GM10248 (cell line): ENCODE measurements around the gene WNK4.
A peak's percentile ranks its signal among the peaks of the same experiment; 100 is the strongest.

Source experiments
- CTCF ChIA-PET: fragments of 300-600 bp; sonication (Branson Sonifier 250); formaldehyde crosslinking; extraction: SDS; loops from one replicate; lab custom pipeline; 2021; ENCODE audit warnings: antibody characterized with exemption; lab: Yijun Ruan, JAX
- POLR2A ChIA-PET: fragments of 350-650 bp; sonication (Branson Sonifier 250); formaldehyde crosslinking; extraction: SDS; loops from one replicate; lab custom pipeline; 2020; ENCODE audit warnings: antibody characterized with exemption; lab: Yijun Ruan, JAX
- DNase-seq: peaks from one replicate; pipeline ENCODE4 v3.0.0; 2012; ENCODE audit errors: extremely low spot score
- CTCF ChIP-seq: IDR thresholded peaks from 2 replicates; pipeline ENCODE4 v1.5.1; 2012; ENCODE audit warnings: mild to moderate bottlenecking, low read depth; ENCODE audit errors: extremely low read depth, missing control alignments, control extremely low read depth

Gene WNK4

GRCh38 chr17:42841975-42842685 is 61.7 kb downstream of the WNK4 start:
- ChIA-PET CTCF (interaction anchor here (1.1 to 2.7 kb wide), 7 partner anchors 9 to 156 kb away, joined by 3 to 26 read pairs (median 6); partner anchors contain the start of genes BECN1, PSME3 and RPL27), POLR2A (no interaction called here)
- DNase-seq, result no peak
- no peak for TF ChIP-seq CTCF

- POLR2A ChIA-PET, result no interaction called here
- TF ChIP-seq CTCF, result peak; percentile 64
- DNase-seq, result no peak
- CTCF ChIA-PET, result interaction anchor here (0.6 to 2.7 kb wide), 10 partner anchors 10 to 164 kb away, joined by 3 to 26 read pairs (median 4); partner anchors contain the start of genes BECN1, PSME3, PTGES3L and RPL27
Measured at GRCh38 chr17:42843358-42843934, 63.0 kb downstream of the WNK4 start.

GRCh38 chr17:42844271-42844670 is 63.9 kb downstream of the WNK4 start, which contains the start of gene AOC2:
Gene AOC2, plus strand, starts transcription at chr17:42844580. Its CDS starts 47 bp downstream, at chr17:42844627.
- ChIA-PET CTCF (interaction anchor here (1.4 to 3.2 kb wide), 4 partner anchors 9 to 154 kb away, joined by 4 to 26 read pairs (median 12); partner anchors contain the start of genes BECN1, PSME3 and RPL27), POLR2A (no interaction called here)
- DNase-seq, result no peak
- TF ChIP-seq CTCF, result no peak

GRCh38 chr17:42844761-42845555 is 64.5 kb downstream of the WNK4 start:
- POLR2A ChIA-PET, result interaction anchor here (1.3 kb wide), 1 partner anchor 11 kb away, joined by 3 read pairs; no protein-coding TSS in a partner anchor
- DNase-seq, result no peak
- CTCF ChIA-PET, result interaction anchor here (0.6 to 3.2 kb wide), 6 partner anchors 21 to 153 kb away, joined by 3 to 12 read pairs (median 3); partner anchors contain the start of genes BECN1 and RPL27
- TF ChIP-seq CTCF, result no peak

GRCh38 chr17:42845556-42845917 is 65.1 kb downstream of the WNK4 start:
- no peak for DNase-seq
- CTCF ChIA-PET, result interaction anchor here (0.6 to 3.2 kb wide), 6 partner anchors 21 to 152 kb away, joined by 3 to 12 read pairs (median 3); partner anchors contain the start of genes BECN1 and RPL27
- no peak for TF ChIP-seq CTCF
- POLR2A ChIA-PET, result interaction anchor here (1.3 kb wide), 1 partner anchor 12 kb away, joined by 3 read pairs; no protein-coding TSS in a partner anchor

GRCh38 chr17:42845918-42846593 is 65.6 kb downstream of the WNK4 start:
- DNase-seq, result no peak
- CTCF ChIA-PET, result interaction anchor here (1.0 to 3.2 kb wide), 4 partner anchors 22 to 152 kb away, joined by 3 to 12 read pairs (median 8); partner anchors contain the start of genes BECN1 and RPL27
- TF ChIP-seq CTCF, result no peak
- POLR2A ChIA-PET, result interaction anchor here (1.3 kb wide), 1 partner anchor 12 kb away, joined by 3 read pairs; no protein-coding TSS in a partner anchor
